HEK293T (cell line): ENCODE data around the gene RAB11FIP4.

ENCODE experiments used
- ARNT ChIP-seq: fragments of 450-650 bp; IDR thresholded peaks from 2 replicates; pipeline ENCODE4 v1.6.1; 2017; ENCODE audit warnings: mild to moderate bottlenecking
- BHLHE40 ChIP-seq: fragments of 450-650 bp; IDR thresholded peaks from 2 replicates; pipeline ENCODE4 v1.6.1; 2016; ENCODE audit warnings: mild to moderate bottlenecking, moderate library complexity, borderline replicate concordance
- CTBP1 ChIP-seq: fragments of 450-650 bp; IDR thresholded peaks from 2 replicates; pipeline ENCODE4 v1.6.1; 2016; ENCODE audit warnings: borderline replicate concordance
- ELF4 ChIP-seq: fragments of 450-650 bp; IDR thresholded peaks from 2 replicates; pipeline ENCODE4 v1.6.1; 2017; ENCODE audit warnings: antibody characterized with exemption
- FOXK2 ChIP-seq: fragments of 450-650 bp; IDR thresholded peaks from 2 replicates; pipeline ENCODE4 v1.6.1; 2016; ENCODE audit warnings: mild to moderate bottlenecking
- FOXM1 ChIP-seq: fragments of 450-650 bp; IDR thresholded peaks from 2 replicates; pipeline ENCODE4 v1.6.1; 2017; ENCODE audit warnings: mild to moderate bottlenecking, borderline replicate concordance
- HDGF ChIP-seq: fragments of 450-650 bp; IDR thresholded peaks from 2 replicates; pipeline ENCODE4 v1.6.1; 2017; ENCODE audit warnings: antibody characterized with exemption, borderline replicate concordance
- L3MBTL2 ChIP-seq: fragments of 450-650 bp; conservative IDR thresholded peaks from 2 replicates; pipeline ENCODE4 v1.6.1; 2016; ENCODE audit warnings: mild to moderate bottlenecking
- LEF1 ChIP-seq: fragments of 450-650 bp; IDR thresholded peaks from 2 replicates; pipeline ENCODE4 v1.6.1; 2017; ENCODE audit warnings: mild to moderate bottlenecking, borderline replicate concordance
- NFRKB ChIP-seq: fragments of 450-650 bp; IDR thresholded peaks from 2 replicates; pipeline ENCODE4 v1.6.1; 2016; ENCODE audit warnings: mild to moderate bottlenecking, moderate library complexity
- SUZ12 ChIP-seq: fragments of 450-650 bp; IDR thresholded peaks from 2 replicates; pipeline ENCODE4 v1.6.1; 2016; ENCODE audit warnings: mild to moderate bottlenecking
- ZNF384 ChIP-seq: fragments of 450-650 bp; IDR thresholded peaks from 2 replicates; pipeline ENCODE4 v1.6.1; 2016

- no peak for TF ChIP-seq ELF4
- TF ChIP-seq SUZ12, result no peak
- no peak for TF ChIP-seq BHLHE40
- TF ChIP-seq LEF1, result no peak
- TF ChIP-seq ARNT, result no peak
- no peak for TF ChIP-seq ZNF384
- TF ChIP-seq FOXM1, result no peak
- no peak for TF ChIP-seq HDGF
- TF ChIP-seq FOXK2, result no peak
- TF ChIP-seq NFRKB, result no peak
- TF ChIP-seq L3MBTL2, result no peak
- no peak for TF ChIP-seq CTBP1
These were observed 158.3 kb downstream of the RAB11FIP4 start for GRCh38 chr17:31549525-31550388.
